Measurements from ENCODE around the gene ATP2B1.

ATP2B1 gene

GRCh38 chr12:89657066-89657465, 51.6 kb downstream of the ATP2B1 start:
- DNase-seq (ENCODE audit: low read depth in 2 of 2), result no peak

GRCh38 chr12:89655841-89656240, 52.8 kb downstream of the ATP2B1 start:
- DNase-seq (ENCODE audit: low read depth in 2 of 2), result no peak

- no peak for DNase-seq (ENCODE audit: low read depth in 2 of 2)
These were observed 57.4 kb downstream of the ATP2B1 start for GRCh38 chr12:89651192-89651591.

- no peak for DNase-seq (ENCODE audit: low read depth in 2 of 2)
These were observed 58.4 kb downstream of the ATP2B1 start for GRCh38 chr12:89650239-89650638.

- no peak for DNase-seq (ENCODE audit: low read depth in 2 of 2)
These were observed 58.8 kb downstream of the ATP2B1 start for GRCh38 chr12:89649820-89650219.

GRCh38 chr12:89649139-89649538, 59.5 kb downstream of the ATP2B1 start:
- no peak for DNase-seq (ENCODE audit: low read depth in 2 of 2)

- DNase-seq (ENCODE audit: low read depth in 2 of 2), result no peak
These were observed 60.3 kb downstream of the ATP2B1 start for GRCh38 chr12:89648211-89648930.

- no peak for DNase-seq (ENCODE audit: low read depth in 2 of 2)
These were observed 63.2 kb downstream of the ATP2B1 start for GRCh38 chr12:89645434-89645833.

- DNase-seq (ENCODE audit: low read depth in 2 of 2), result no peak
These were observed 65.7 kb downstream of the ATP2B1 start for GRCh38 chr12:89642959-89643358.

GRCh38 chr12:89636776-89637160, 71.9 kb downstream of the ATP2B1 start:
- DNase-seq (ENCODE audit: low read depth in 2 of 2), result no peak

- no peak for DNase-seq (ENCODE audit: low read depth in 2 of 2)
These were observed 72.4 kb downstream of the ATP2B1 start for GRCh38 chr12:89636052-89636775.

- DNase-seq (ENCODE audit: low read depth in 2 of 2), result no peak
These were observed 74.1 kb downstream of the ATP2B1 start for GRCh38 chr12:89634508-89634907.

GRCh38 chr12:89632778-89633177, 75.9 kb downstream of the ATP2B1 start:
- no peak for DNase-seq (ENCODE audit: low read depth in 2 of 2)

GRCh38 chr12:89622115-89622514, 86.5 kb downstream of the ATP2B1 start:
- DNase-seq (ENCODE audit: low read depth in 2 of 2), result no peak

GRCh38 chr12:89621521-89621920, 87.1 kb downstream of the ATP2B1 start:
- DNase-seq (ENCODE audit: low read depth in 2 of 2), result no peak

GRCh38 chr12:89619764-89620163, 88.9 kb downstream of the ATP2B1 start:
- no peak for DNase-seq (ENCODE audit: low read depth in 2 of 2)

- DNase-seq (ENCODE audit: low read depth in 2 of 2), result no peak
These were observed 90.3 kb downstream of the ATP2B1 start for GRCh38 chr12:89618113-89618862.

GRCh38 chr12:89610366-89610765, 98.3 kb downstream of the ATP2B1 start:
- no peak for DNase-seq (ENCODE audit: low read depth in 2 of 2)

GRCh38 chr12:89603678-89604077, 105.0 kb downstream of the ATP2B1 start:
- no peak for DNase-seq (ENCODE audit: low read depth in 2 of 2)

GRCh38 chr12:89597770-89598169, 110.9 kb downstream of the ATP2B1 start:
- no peak for DNase-seq (ENCODE audit: low read depth in 2 of 2)

- DNase-seq (ENCODE audit: low read depth in 2 of 2), result no peak
These were observed 111.4 kb downstream of the ATP2B1 start for GRCh38 chr12:89597210-89597609.

GRCh38 chr12:89593873-89594272, 114.8 kb downstream of the ATP2B1 start:
- DNase-seq (ENCODE audit: low read depth in 2 of 2), result no peak

GRCh38 chr12:89593233-89593632, 115.4 kb downstream of the ATP2B1 start:
- no peak for DNase-seq (ENCODE audit: low read depth in 2 of 2)

Data from stimulated activated CD8-positive, alpha-beta memory T cell treated with anti-CD3 and anti-CD28 coated beads, Interleukin-15, amount 100 ng/mL, for 4 hours (primary cell).